ENCODE results near the gene RANBP10. TPM values are rescaled to one million over a fixed set of nuclear protein-coding genes. Genes with fewer than 3 reads are reported as not detected.

RANBP10 gene
- total and polyA plus RNA-seq, 2 donors (not counting 3 experiments of a cell fraction or from before 2014, with no cell fraction given) = 25.6 to 28.8 TPM

DNA sequence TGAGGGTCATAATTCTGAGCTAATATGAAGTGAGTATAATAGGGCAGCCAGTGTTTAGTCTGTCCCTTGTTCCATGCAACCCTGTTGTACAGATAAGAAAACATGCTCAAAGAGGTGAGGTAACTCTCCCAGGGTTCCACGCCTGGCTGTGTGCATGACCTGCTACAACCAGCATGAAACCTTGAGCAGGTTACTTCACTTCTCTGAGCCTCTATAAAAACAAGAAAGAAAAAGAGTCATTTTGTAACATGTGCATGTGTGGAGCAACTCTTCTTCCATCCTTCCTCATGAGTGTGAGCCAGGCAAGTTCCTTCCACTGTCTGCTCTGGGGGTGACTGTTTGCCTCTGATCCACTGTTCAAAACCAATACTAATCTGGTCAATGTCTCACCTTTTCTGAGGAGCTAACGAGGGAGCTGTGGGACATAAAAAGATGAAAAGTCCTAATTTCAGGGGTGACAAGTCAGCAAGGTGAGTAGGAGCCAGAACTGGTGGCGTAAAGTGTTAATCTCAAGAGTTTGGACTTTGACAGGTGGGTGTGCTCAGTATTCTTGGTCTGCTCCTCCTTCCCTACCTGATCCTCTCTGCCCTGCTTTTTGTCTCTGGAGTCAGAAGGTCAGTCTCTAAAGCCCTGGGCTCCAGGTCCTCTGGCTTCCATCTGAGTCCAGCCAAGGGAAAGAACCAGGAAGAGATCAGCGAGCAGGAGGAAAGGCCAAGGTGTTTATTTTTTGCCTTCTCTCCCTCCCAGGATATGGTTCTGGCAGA is 108.8 kb downstream of the RANBP10 start:
- peaks cover 49% of the 10 kb centered on the region for H3K79me2 ChIP-seq (ENCODE audit: control insufficient read depth, insufficient read depth, low read length)
- peaks cover 0 to 7% of the 10 kb centered on the region in 2 experiments for H3K36me3 ChIP-seq (ENCODE audit: control insufficient read depth in 2 of 2, extremely low read depth in 1 of 2, insufficient read depth in 2 of 2, low read length in 2 of 2)
- no TSS peak for BruUV-seq (replicated peaks)
- H3K27me3 ChIP-seq (ENCODE audit: control insufficient read depth in 2 of 2, insufficient read depth in 2 of 2, low read length in 2 of 2) = no peaks in the 10 kb centered on the region
- dilution Hi-C loops (cut with MboI; ENCODE audit: extremely low pct_ligation_motif_present, low sequenced_read_pairs) (loop anchor here (25.0 kb wide), 1 partner anchor 215 kb away; no protein-coding TSS in a partner anchor), intact Hi-C loops (cut with micrococcal nuclease) (no loop called here)
- H3K4me2 ChIP-seq (ENCODE audit: insufficient read depth, low read length) = no peak overlapping the region
- TF ChIP-seq FOS (IDR thresholded peaks at IDR 0.05; ENCODE audit: borderline replicate concordance, insufficient read depth, low read length) = no peak
- no peaks in the 10 kb centered on the region for H3K9me3 ChIP-seq (replicated peaks; ENCODE audit: control insufficient read depth, insufficient read depth, low read length)
- H3K9ac ChIP-seq (replicated peaks; ENCODE audit: extremely low read depth, insufficient read depth, low read length) = no peak overlapping the region
- DNase-seq (ENCODE audit: low read depth, low spot score) (no peak), FAIRE-seq (no peak)
- no peak overlapping the region for H3K4me3 ChIP-seq (replicated peaks in 1 of 3; ENCODE audit: insufficient read depth in 1 of 3, low read depth in 1 of 3, low read length in 3 of 3)
- ChIA-PET CTCF (interaction anchor here (1.4 kb wide), 1 partner anchor 22 kb away, joined by 3 read pairs; the partner anchor contains the start of gene GFOD2), POLR2A (no interaction called here)
- no peaks in the 10 kb centered on the region for H3K9me1 ChIP-seq (replicated peaks; ENCODE audit: control insufficient read depth, extremely low read depth, insufficient read depth, low read length)
- no peak overlapping the region for H2AFZ ChIP-seq (ENCODE audit: low read depth, low read length)
- H4K20me1 ChIP-seq (replicated peaks; ENCODE audit: control insufficient read depth, extremely low read depth, insufficient read depth, low read length) = no peaks in the 10 kb centered on the region
- no peak overlapping the region for H3K27ac ChIP-seq (ENCODE audit: insufficient read depth, low read depth, low read length)
- no peaks in the 10 kb centered on the region for H3K4me1 ChIP-seq (ENCODE audit: control insufficient read depth, extremely low read depth, insufficient read depth, low read length)

DNA sequence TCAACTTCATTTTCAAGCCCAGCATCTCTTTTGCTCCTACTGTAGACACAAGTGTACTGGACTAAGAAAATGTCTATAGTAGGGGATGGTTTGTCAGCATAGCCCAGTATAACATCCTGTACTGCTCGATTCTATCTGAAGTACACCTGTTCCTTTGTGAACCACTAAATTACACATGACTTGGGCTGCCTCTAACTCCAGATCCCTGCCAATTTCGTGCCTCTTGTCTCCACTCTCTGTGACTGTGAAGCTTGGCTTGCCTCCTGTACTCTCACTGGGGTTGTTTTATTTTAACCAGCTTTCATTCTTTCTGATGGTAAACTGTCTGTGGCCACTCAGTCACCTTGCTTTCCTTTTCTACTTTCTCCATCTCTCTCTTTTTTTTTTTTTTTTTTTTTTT is 111.7 kb downstream of the RANBP10 start:
- Histone ChIP-seq H3K9ac (replicated peaks; ENCODE audit: extremely low read depth, insufficient read depth, low read length) (no peak overlapping the region), H3K4me1 (ENCODE audit: control insufficient read depth, extremely low read depth, insufficient read depth, low read length) (no peaks in the 10 kb centered on the region), H3K9me1 (replicated peaks; ENCODE audit: control insufficient read depth, extremely low read depth, insufficient read depth, low read length) (no peaks in the 10 kb centered on the region), H3K27me3 (ENCODE audit: control insufficient read depth in 2 of 2, insufficient read depth in 2 of 2, low read length in 2 of 2) (no peaks in the 10 kb centered on the region), H3K9me3 (replicated peaks; ENCODE audit: control insufficient read depth, insufficient read depth, low read length) (no peaks in the 10 kb centered on the region), H4K20me1 (replicated peaks; ENCODE audit: control insufficient read depth, extremely low read depth, insufficient read depth, low read length) (peaks cover 2% of the 10 kb centered on the region), H3K36me3 (ENCODE audit: control insufficient read depth in 2 of 2, extremely low read depth in 1 of 2, insufficient read depth in 2 of 2, low read length in 2 of 2) (peaks cover 0 to 7% of the 10 kb centered on the region in 2 experiments), H3K79me2 (ENCODE audit: control insufficient read depth, insufficient read depth, low read length) (peaks cover 39% of the 10 kb centered on the region), H2AFZ (ENCODE audit: low read depth, low read length) (no peak overlapping the region), H3K4me3 (replicated peaks in 1 of 3; ENCODE audit: insufficient read depth in 1 of 3, low read depth in 1 of 3, low read length in 3 of 3) (no peak overlapping the region), H3K27ac (ENCODE audit: insufficient read depth, low read depth, low read length) (no peak overlapping the region), H3K4me2 (ENCODE audit: insufficient read depth, low read length) (no peak overlapping the region)
- ChIA-PET CTCF (interaction anchor here (0.7 kb wide), 1 partner anchor 174 kb away, joined by 4 read pairs; no protein-coding TSS in a partner anchor), POLR2A (no interaction called here)
- DNase-seq (ENCODE audit: low read depth, low spot score) (no peak), FAIRE-seq (no peak)
- intact Hi-C loops (cut with micrococcal nuclease) = no loop called here
- no peak for TF ChIP-seq FOS (IDR thresholded peaks at IDR 0.05; ENCODE audit: borderline replicate concordance, insufficient read depth, low read length)
- TF ChIP-seq, protein P1, sequence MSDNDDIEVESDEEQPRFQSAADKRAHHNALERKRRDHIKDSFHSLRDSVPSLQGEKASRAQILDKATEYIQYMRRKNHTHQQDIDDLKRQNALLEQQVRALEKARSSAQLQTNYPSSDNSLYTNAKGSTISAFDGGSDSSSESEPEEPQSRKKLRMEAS (IDR thresholded peaks at IDR 0.05; ENCODE audit: insufficient read depth, insufficient read length) = no peak
- no peak for TF ChIP-seq GATA2 (IDR thresholded peaks at IDR 0.05; ENCODE audit: insufficient read depth, insufficient read length, low read depth, low read length)
- TF ChIP-seq MYC (IDR thresholded peaks at IDR 0.05; ENCODE audit: low read depth, low read length) = no peak
- TF ChIP-seq, protein P2, sequence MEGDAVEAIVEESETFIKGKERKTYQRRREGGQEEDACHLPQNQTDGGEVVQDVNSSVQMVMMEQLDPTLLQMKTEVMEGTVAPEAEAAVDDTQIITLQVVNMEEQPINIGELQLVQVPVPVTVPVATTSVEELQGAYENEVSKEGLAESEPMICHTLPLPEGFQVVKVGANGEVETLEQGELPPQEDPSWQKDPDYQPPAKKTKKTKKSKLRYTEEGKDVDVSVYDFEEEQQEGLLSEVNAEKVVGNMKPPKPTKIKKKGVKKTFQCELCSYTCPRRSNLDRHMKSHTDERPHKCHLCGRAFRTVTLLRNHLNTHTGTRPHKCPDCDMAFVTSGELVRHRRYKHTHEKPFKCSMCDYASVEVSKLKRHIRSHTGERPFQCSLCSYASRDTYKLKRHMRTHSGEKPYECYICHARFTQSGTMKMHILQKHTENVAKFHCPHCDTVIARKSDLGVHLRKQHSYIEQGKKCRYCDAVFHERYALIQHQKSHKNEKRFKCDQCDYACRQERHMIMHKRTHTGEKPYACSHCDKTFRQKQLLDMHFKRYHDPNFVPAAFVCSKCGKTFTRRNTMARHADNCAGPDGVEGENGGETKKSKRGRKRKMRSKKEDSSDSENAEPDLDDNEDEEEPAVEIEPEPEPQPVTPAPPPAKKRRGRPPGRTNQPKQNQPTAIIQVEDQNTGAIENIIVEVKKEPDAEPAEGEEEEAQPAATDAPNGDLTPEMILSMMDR (IDR thresholded peaks at IDR 0.05; ENCODE audit: extremely low read depth in 1 of 2, insufficient read depth in 1 of 2, low read depth in 1 of 2, low read length in 2 of 2) = no peak
- no peak for TF ChIP-seq EZH2 (IDR thresholded peaks at IDR 0.05; ENCODE audit: borderline replicate concordance, low read depth, low read length, severe bottlenecking)
- TF ChIP-seq POLR2A (IDR thresholded peaks at IDR 0.05; ENCODE audit: low read depth, low read length) = no peak
- no peak for TF ChIP-seq POLR2AphosphoS5 (IDR thresholded peaks at IDR 0.05; ENCODE audit: insufficient read depth, low read depth, low read length)
- BruUV-seq (replicated peaks) = no TSS peak
- dilution Hi-C loops (cut with MboI; ENCODE audit: extremely low pct_ligation_motif_present, low sequenced_read_pairs) = loop anchor here (25.0 kb wide), 1 partner anchor 218 kb away; no protein-coding TSS in a partner anchor

Data from endothelial cell of umbilical vein (primary cell).